Right lobe of liver (tissue), 6 donors: ENCODE measurements around the gene KANSL1. TPM values are rescaled to one million over a fixed set of nuclear protein-coding genes. Genes with fewer than 3 reads are reported as not detected.

Source experiments
- ATAC-seq, 4 donors: fragments of 200-7000 bp; cut with Tn5 transposase; one replicate each; pipeline ENCODE4 v1.9.1; 2020; ENCODE audit warnings: mild to moderate bottlenecking in 4 of 4, moderate library complexity in 4 of 4
- DNase-seq, 3 donors: peaks; one replicate each; pipeline ENCODE4 v3.0.0-alpha.2; 2020
- H3K27ac ChIP-seq, 3 donors: fragments of 200-600 bp; one replicate each; pipeline ENCODE4 v1.8.0; 2022
- H3K27me3 ChIP-seq, 2 donors: fragments of 200-600 bp; one replicate each; pipeline ENCODE4 v1.8.0; 2022
- H3K36me3 ChIP-seq, 4 donors: fragments of 200-600 bp; sonication (generic) in 1 of 4; one replicate each; pipeline versions ENCODE4 v1.5.1 to v1.8.0; 2017 to 2022; ENCODE audit warnings: control low read depth in 1 of 4
- H3K4me1 ChIP-seq, 4 donors: fragments of 200-600 bp; sonication (generic) in 1 of 4; one replicate each; pipeline versions ENCODE4 v1.5.1 to v1.8.0; 2017 to 2022; ENCODE audit warnings: control low read depth in 1 of 4
- H3K4me3 ChIP-seq, 3 donors: fragments of 200-600 bp; one replicate each; pipeline ENCODE4 v1.8.0; 2022
- H3K9me3 ChIP-seq, 4 donors: fragments of 200-600 bp; sonication (generic) in 1 of 4; one replicate each; pipeline versions ENCODE4 v1.5.1 to v1.8.0; 2017 to 2022; ENCODE audit warnings: control low read depth in 1 of 4
- POLR2A ChIP-seq: fragments of 450-650 bp; IDR thresholded peaks from one replicate; pipeline ENCODE4 v1.6.1; 2017; ENCODE audit warnings: antibody characterized with exemption, mild to moderate bottlenecking
- WGBS: methylation state at CpG from one replicate; pipeline ENCODE4 v1.1.6; 2018; ENCODE audit warnings: low coverage, low lambda C conversion rate; ENCODE audit not compliant: insufficient coverage; ENCODE audit errors: missing lambda C conversion rate; 5-methylcytosine and 5-hydroxymethylcytosine counted together
- intact Hi-C, 2 donors: fragments of 100-400 bp; cut with DNase I; formaldehyde crosslinking; loops; one replicate each; pipeline versions ENCODE4 v1.11.2 to v1.14.1; 2022
- total RNA-seq, 6 experiments: library from RNA; depleted of rRNA in 2 of 6; stranded (reverse); fragments of >200 nt in 2 of 6; fragmentation: NEBNext Ultra II Directional in 3 of 6; extraction: Animal tissue kit (Norgen Biotek cat#: 25700) in 3 of 6; gene quantifications; one replicate each; pipeline versions ENCODE4 v1.1.0 to v1.2.4, GENCODE V29; 2016 to 2023
- TF ChIP-seq, protein P1 (sequence below), 4 donors: fragments of 200-600 bp in 3 of 4; fragments of 450-650 bp in 1 of 4; IDR thresholded peaks; one replicate each; pipeline versions ENCODE4 v1.5.1 to v1.8.0; 2016 to 2022; ENCODE audit warnings: antibody characterized with exemption in 4 of 4, mild to moderate bottlenecking in 2 of 4
- donor health status: DM: no; HTN: yes; CAD: no.
- donor health status: DM: no; HTN: no; CAD: no.
- donor health status: DM: no; HTN: no; CAD: no.
- donor health status: DM: no; HTN: yes; CAD: no.
- donor health status: DM: no; HTN: yes; CAD: no.

The KANSL1 gene
- total RNA-seq, 6 experiments from 2014 or later: 23.1 to 29.5 (median 25.9) TPM

GRCh38 chr17:46193626-46194392 is 580 bp upstream of the KANSL1 start:
- TF ChIP-seq, protein P1, sequence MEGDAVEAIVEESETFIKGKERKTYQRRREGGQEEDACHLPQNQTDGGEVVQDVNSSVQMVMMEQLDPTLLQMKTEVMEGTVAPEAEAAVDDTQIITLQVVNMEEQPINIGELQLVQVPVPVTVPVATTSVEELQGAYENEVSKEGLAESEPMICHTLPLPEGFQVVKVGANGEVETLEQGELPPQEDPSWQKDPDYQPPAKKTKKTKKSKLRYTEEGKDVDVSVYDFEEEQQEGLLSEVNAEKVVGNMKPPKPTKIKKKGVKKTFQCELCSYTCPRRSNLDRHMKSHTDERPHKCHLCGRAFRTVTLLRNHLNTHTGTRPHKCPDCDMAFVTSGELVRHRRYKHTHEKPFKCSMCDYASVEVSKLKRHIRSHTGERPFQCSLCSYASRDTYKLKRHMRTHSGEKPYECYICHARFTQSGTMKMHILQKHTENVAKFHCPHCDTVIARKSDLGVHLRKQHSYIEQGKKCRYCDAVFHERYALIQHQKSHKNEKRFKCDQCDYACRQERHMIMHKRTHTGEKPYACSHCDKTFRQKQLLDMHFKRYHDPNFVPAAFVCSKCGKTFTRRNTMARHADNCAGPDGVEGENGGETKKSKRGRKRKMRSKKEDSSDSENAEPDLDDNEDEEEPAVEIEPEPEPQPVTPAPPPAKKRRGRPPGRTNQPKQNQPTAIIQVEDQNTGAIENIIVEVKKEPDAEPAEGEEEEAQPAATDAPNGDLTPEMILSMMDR (IDR thresholded peaks at IDR 0.05): peak in 2 of 4 donors; percentile 4 to 12
- TF ChIP-seq POLR2A: peak; percentile 79
- intact Hi-C loops: loop anchor here (5.0 to 10.0 kb wide), 2 partner anchors 81 to 147 kb away; no protein-coding TSS in a partner anchor
- under 1% methylated on average over 6 of the region's 60 CpGs for WGBS
- peak; percentile 89 to 97 (median 91) for ATAC-seq
- DNase-seq: peak; percentile 98 to 100 (median 98)
- H3K27me3 ChIP-seq: no peaks in the 10 kb centered on the region
- peak overlapping the region; percentile 95 to 99 (median 99) for H3K27ac ChIP-seq
- H3K4me3 ChIP-seq: peak overlapping the region; percentile 81 to 90 (median 83)
- peaks cover 0 to 39% (median 0%) of the 10 kb centered on the region in 4 donors for H3K4me1 ChIP-seq
- no peaks in the 10 kb centered on the region for H3K9me3 ChIP-seq
- no peaks in the 10 kb centered on the region for H3K36me3 ChIP-seq

GRCh38 chr17:46192439-46193150 is 634 bp downstream of the KANSL1 start:
- H3K4me1 ChIP-seq: peaks cover 0 to 51% (median 0%) of the 10 kb centered on the region in 4 donors
- under 1% methylated on average over 18 of the region's 60 CpGs for WGBS
- ATAC-seq (peak; percentile 26 to 54 (median 38)), DNase-seq (peak; percentile 64 to 83 (median 70))
- no peaks in the 10 kb centered on the region for H3K36me3 ChIP-seq
- peak overlapping the region; percentile 81 to 90 (median 83) for H3K4me3 ChIP-seq
- no peaks in the 10 kb centered on the region for H3K9me3 ChIP-seq
- peak overlapping the region; percentile 95 to 99 (median 99) for H3K27ac ChIP-seq
- intact Hi-C loops: loop anchor here (5.0 to 10.0 kb wide), 2 partner anchors 82 to 145 kb away; no protein-coding TSS in a partner anchor
- TF ChIP-seq, protein P1 (IDR thresholded peaks at IDR 0.05): no peak
- TF ChIP-seq POLR2A: no peak
- H3K27me3 ChIP-seq: no peaks in the 10 kb centered on the region

- Histone ChIP-seq H3K36me3 (no peaks in the 10 kb centered on the region), H3K9me3 (no peaks in the 10 kb centered on the region), H3K4me3 (peak overlapping the region; percentile 81 to 90 (median 83)), H3K27me3 (no peaks in the 10 kb centered on the region), H3K4me1 (peaks cover 0 to 56% (median 0%) of the 10 kb centered on the region in 4 donors), H3K27ac (peak overlapping the region; percentile 95 to 99 (median 99))
- DNase-seq (no peak), ATAC-seq (no peak)
- TF ChIP-seq, protein P1 (IDR thresholded peaks at IDR 0.05): no peak
- no peak for TF ChIP-seq POLR2A
- 0% methylated on average over 7 of the region's 7 CpGs for WGBS
- intact Hi-C loops: loop anchor here (5.0 to 10.0 kb wide), 2 partner anchors 83 to 145 kb away; no protein-coding TSS in a partner anchor
Measured at GRCh38 chr17:46192189-46192438, 1.1 kb downstream of the KANSL1 start.

DNA sequence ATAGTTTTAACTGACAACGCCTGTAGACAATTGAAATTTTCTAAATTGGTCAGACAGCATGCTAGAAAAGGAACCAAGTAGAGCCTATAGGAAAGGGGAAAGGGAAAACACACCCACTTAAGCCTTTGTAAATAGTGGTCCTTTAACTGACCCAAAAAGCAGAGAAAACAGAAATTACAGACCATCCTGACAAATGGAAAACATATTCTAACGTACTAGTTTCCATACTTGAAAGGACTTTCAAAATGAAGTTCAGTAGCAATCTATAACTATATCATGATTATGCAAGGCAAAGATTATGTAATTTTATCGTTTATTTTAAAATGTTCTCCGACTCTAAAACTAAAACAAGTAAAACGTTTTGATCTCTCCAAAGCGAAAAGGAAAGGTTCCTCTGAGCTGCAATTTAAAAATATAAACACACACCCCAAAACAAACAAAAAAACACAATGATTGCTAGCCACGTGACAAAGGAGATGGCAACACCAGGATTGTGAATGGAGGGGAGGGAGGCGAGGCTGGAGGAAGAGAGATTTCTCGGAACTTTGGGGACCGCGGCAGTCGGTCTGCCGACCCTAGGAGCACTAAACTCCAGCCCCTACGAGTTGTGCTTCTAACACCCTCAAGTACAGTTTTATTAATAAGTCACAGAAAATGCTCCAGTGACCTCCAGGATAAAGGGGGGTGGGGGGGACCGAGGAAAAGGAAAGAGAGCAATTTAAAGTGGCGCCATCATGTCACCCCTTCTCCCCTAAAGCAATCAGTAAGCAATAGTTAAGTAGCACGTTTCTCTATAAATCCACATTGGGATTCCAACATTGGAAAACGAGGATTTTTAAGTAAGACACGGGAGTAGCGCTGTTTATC is 1.7 kb downstream of the KANSL1 start:
- Histone ChIP-seq H3K4me3 (peak overlapping the region; percentile 81 to 90 (median 83)), H3K27me3 (no peaks in the 10 kb centered on the region), H3K9me3 (no peaks in the 10 kb centered on the region), H3K36me3 (no peaks in the 10 kb centered on the region), H3K4me1 (peaks cover 0 to 62% (median 0%) of the 10 kb centered on the region in 4 donors), H3K27ac (peak overlapping the region; percentile 95 to 99 (median 99))
- WGBS: under 1% methylated on average over 20 of the region's 20 CpGs
- DNase-seq: no peak
- no peak for ATAC-seq
- intact Hi-C loops: loop anchor here (5.0 to 10.0 kb wide), 2 partner anchors 83 to 144 kb away; no protein-coding TSS in a partner anchor
- TF ChIP-seq POLR2A: no peak
- TF ChIP-seq, protein P1 (IDR thresholded peaks at IDR 0.05): no peak
